PC-9 (cell line): ENCODE data around the gene ERBB4. TPM values are rescaled to one million over a fixed set of nuclear protein-coding genes. Genes with fewer than 3 reads are reported as not detected.

Experiments used
- BruUV-seq: library from RNA; stranded (reverse); fragments of 400-500 nt; replicated peaks from 2 replicates; lab custom pipeline; 2021; lab: Mats Ljungman, UMichigan
- CTCF ChIA-PET: fragments of 300-600 bp; sonication (Branson Sonifier 250); formaldehyde crosslinking; loops from one replicate; lab custom pipeline; 2022; ENCODE audit warnings: antibody characterized with exemption; lab: Charles Lee
- POLR2A ChIA-PET: fragments of 300-600 bp; sonication (Branson Sonifier 250); formaldehyde crosslinking; loops from one replicate; lab custom pipeline; 2022; ENCODE audit warnings: antibody characterized with exemption; ENCODE audit not compliant: unreplicated experiment; lab: Charles Lee
- DNase-seq, 2 experiments: peaks; one replicate each; pipeline versions ENCODE4 v3.0.0 to v3.0.0-alpha.2; 2015 to 2022; ENCODE audit warnings: mixed read lengths in 1 of 2
- H2AFZ ChIP-seq: fragments of 200-600 bp; sonication (generic); 2 replicates; pipeline ENCODE4 v1.8.1; 2017; ENCODE audit warnings: antibody characterized with exemption
- H3F3A ChIP-seq: fragments of 200-600 bp; sonication (generic); 2 replicates; pipeline ENCODE4 v1.8.1; 2017; ENCODE audit warnings: antibody characterized with exemption, mild to moderate bottlenecking, low read depth; ENCODE audit not compliant: insufficient read depth
- H3K27ac ChIP-seq: fragments of 200-600 bp; sonication (generic); 2 replicates; pipeline ENCODE4 v1.6.1; 2016; ENCODE audit warnings: mixed run types
- H3K27me3 ChIP-seq: fragments of 200-600 bp; sonication (generic); 2 replicates; pipeline ENCODE4 v1.6.1; 2016; ENCODE audit warnings: low read depth, mixed run types; ENCODE audit not compliant: insufficient read depth
- H3K36me3 ChIP-seq: fragments of 200-600 bp; sonication (generic); 2 replicates; pipeline ENCODE4 v1.6.1; 2016; ENCODE audit warnings: low read depth, mixed run types
- H3K4me1 ChIP-seq: fragments of 200-600 bp; sonication (generic); replicated peaks from 2 replicates; pipeline ENCODE4 v1.6.1; 2016; ENCODE audit warnings: mixed run types; ENCODE audit not compliant: insufficient read depth
- H3K4me2 ChIP-seq: fragments of 200-600 bp; sonication (generic); 2 replicates; pipeline ENCODE4 v1.6.1; 2017; ENCODE audit warnings: mixed run types
- H3K4me3 ChIP-seq: fragments of 200-600 bp; sonication (generic); 2 replicates; pipeline ENCODE4 v1.6.1; 2016; ENCODE audit warnings: mixed run types
- H3K79me2 ChIP-seq: fragments of 200-600 bp; sonication (generic); 2 replicates; pipeline ENCODE4 v1.6.1; 2017; ENCODE audit warnings: low read depth, mixed run types
- H3K9me2 ChIP-seq: fragments of 200-600 bp; sonication (generic); 2 replicates; pipeline ENCODE4 v1.8.1; 2017; ENCODE audit warnings: mild to moderate bottlenecking; ENCODE audit not compliant: insufficient read depth
- H3K9me3 ChIP-seq: fragments of 200-600 bp; sonication (generic); 2 replicates; pipeline ENCODE4 v1.8.1; 2016; ENCODE audit warnings: low read depth; ENCODE audit not compliant: insufficient read depth
- H4K20me1 ChIP-seq: fragments of 200-600 bp; sonication (generic); 2 replicates; pipeline ENCODE4 v1.8.1; 2017; ENCODE audit not compliant: insufficient read depth
- EZH2 ChIP-seq: fragments of 200-600 bp; sonication (generic); IDR thresholded peaks from 2 replicates; pipeline ENCODE4 v1.8.0; 2017; ENCODE audit warnings: antibody characterized with exemption, low read depth
- intact Hi-C: fragments of 100-400 bp; cut with micrococcal nuclease; formaldehyde crosslinking; loops from one replicate; pipeline ENCODE4 v1.10.0; 2022; ENCODE audit not compliant: unreplicated experiment
- total RNA-seq: library from RNA; stranded (reverse); gene quantifications from 2 replicates; pipeline ENCODE4 v1.2.3, GENCODE V29; 2021
- TF ChIP-seq, protein P1 (sequence below): fragments of 200-600 bp; sonication (generic); conservative IDR thresholded peaks from 2 replicates; pipeline ENCODE4 v1.6.1; 2017; ENCODE audit warnings: mixed run types, antibody characterized with exemption, mild to moderate bottlenecking, moderate library complexity

Gene ERBB4
- total RNA-seq, 1 experiment from 2014 or later = not detected

DNA sequence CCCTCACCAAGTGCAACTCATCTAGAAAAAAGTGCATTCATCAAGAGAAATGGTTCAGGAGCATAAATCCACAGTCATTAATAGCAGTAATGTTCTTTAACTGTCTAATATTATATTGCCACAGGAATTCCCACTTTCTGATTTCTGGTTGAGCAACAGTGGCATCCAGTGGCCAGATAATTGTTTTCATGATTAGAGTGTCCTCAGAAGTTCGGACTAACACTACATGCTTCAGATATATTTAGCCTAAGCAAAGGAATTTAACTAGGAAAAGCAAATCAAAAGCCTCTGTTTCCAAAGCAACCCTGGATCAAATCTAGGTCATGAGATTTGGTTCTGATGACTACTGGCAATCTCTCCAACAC is 9.8 kb upstream of the ERBB4 start:
- no TSS peak for BruUV-seq
- peak in 1 of 2 experiments; percentile 9 for DNase-seq
- intact Hi-C loops = no loop called here
- H3K27ac ChIP-seq = no peak overlapping the region
- no peak for TF ChIP-seq EZH2
- TF ChIP-seq, protein P1, sequence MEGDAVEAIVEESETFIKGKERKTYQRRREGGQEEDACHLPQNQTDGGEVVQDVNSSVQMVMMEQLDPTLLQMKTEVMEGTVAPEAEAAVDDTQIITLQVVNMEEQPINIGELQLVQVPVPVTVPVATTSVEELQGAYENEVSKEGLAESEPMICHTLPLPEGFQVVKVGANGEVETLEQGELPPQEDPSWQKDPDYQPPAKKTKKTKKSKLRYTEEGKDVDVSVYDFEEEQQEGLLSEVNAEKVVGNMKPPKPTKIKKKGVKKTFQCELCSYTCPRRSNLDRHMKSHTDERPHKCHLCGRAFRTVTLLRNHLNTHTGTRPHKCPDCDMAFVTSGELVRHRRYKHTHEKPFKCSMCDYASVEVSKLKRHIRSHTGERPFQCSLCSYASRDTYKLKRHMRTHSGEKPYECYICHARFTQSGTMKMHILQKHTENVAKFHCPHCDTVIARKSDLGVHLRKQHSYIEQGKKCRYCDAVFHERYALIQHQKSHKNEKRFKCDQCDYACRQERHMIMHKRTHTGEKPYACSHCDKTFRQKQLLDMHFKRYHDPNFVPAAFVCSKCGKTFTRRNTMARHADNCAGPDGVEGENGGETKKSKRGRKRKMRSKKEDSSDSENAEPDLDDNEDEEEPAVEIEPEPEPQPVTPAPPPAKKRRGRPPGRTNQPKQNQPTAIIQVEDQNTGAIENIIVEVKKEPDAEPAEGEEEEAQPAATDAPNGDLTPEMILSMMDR = peak; percentile 57
- no peaks in the 10 kb centered on the region for H3K27me3 ChIP-seq
- H3K4me2 ChIP-seq = no peak overlapping the region
- no peak overlapping the region for H2AFZ ChIP-seq
- H3K4me3 ChIP-seq = no peak overlapping the region
- H3K4me1 ChIP-seq = no peaks in the 10 kb centered on the region
- no peaks in the 10 kb centered on the region for H4K20me1 ChIP-seq
- POLR2A ChIA-PET = no interaction called here
- H3F3A ChIP-seq = no peaks in the 10 kb centered on the region
- no peaks in the 10 kb centered on the region for H3K79me2 ChIP-seq
- no peaks in the 10 kb centered on the region for H3K9me3 ChIP-seq
- H3K9me2 ChIP-seq = no peaks in the 10 kb centered on the region
- H3K36me3 ChIP-seq = no peaks in the 10 kb centered on the region
- CTCF ChIA-PET = no interaction called here

DNA sequence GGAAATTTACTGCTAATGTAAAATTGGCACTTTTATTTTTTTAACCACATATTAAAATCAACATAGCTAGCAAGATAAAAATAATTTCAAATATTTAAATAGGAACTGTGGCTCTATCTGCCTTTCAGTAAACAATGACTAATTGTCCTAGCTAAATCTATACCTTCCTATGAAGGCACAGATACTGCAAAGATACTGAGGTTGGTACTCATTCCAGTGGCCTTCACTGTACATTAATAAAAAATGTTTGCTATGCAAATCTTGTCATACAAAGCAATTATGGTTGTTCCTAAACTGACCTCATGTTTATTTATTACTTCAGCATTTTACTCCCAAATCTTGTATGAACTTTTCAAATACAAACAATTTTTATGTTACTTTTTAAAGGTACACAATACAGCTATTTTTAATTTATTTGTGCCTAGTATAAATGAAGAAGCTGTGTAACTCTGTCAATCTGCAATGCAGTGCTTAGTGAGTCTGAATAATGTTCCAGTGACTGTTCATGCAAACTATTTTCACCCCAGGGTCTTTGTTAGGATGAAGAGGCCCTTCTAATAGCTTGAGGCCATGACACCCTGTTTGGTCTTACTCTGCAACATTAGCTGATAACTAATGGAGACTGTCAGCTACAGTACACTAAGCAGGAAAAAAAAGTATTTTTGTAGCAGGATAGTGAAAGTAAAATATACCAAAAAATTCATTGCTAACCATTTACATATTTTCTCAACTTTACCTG is 9.3 kb upstream of the ERBB4 start:
- no peak overlapping the region for H2AFZ ChIP-seq
- no peaks in the 10 kb centered on the region for H3K9me3 ChIP-seq
- TF ChIP-seq, protein P1 = no peak
- TF ChIP-seq EZH2 = no peak
- no peaks in the 10 kb centered on the region for H3K9me2 ChIP-seq
- no peaks in the 10 kb centered on the region for H3F3A ChIP-seq
- intact Hi-C loops = no loop called here
- no peak overlapping the region for H3K4me2 ChIP-seq
- no peak overlapping the region for H3K27ac ChIP-seq
- CTCF ChIA-PET = interaction anchor here (0.5 to 0.6 kb wide), 2 partner anchors 84 to 1118 kb away, joined by 3 to 4 read pairs; no protein-coding TSS in a partner anchor
- no peak for DNase-seq
- no peaks in the 10 kb centered on the region for H4K20me1 ChIP-seq
- H3K79me2 ChIP-seq = no peaks in the 10 kb centered on the region
- no TSS peak for BruUV-seq
- H3K4me3 ChIP-seq = no peak overlapping the region
- no peaks in the 10 kb centered on the region for H3K4me1 ChIP-seq
- no peaks in the 10 kb centered on the region for H3K36me3 ChIP-seq
- POLR2A ChIA-PET = no interaction called here
- H3K27me3 ChIP-seq = no peaks in the 10 kb centered on the region

DNA sequence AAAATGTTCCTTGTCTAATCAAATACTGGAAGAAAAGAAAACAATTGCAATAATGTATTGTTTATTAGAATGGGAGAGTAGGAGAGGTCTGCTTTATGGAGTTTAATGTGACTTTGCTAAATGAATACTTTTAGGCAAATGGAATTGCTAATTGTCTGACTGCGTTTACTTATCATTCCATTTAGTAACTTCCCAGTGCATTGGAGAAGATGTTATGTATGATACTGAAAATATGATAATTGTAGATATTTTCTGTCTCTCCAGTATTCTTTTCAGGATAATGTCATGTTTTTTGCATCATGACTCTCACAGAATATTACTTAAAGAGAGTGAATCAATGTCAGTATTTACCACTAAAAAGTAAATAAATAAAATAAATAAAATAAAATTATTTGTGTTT is 8.1 kb upstream of the ERBB4 start:
- Histone ChIP-seq H3F3A (no peaks in the 10 kb centered on the region), H3K9me2 (no peaks in the 10 kb centered on the region), H3K27ac (no peak overlapping the region), H3K4me3 (no peak overlapping the region), H3K36me3 (no peaks in the 10 kb centered on the region), H4K20me1 (no peaks in the 10 kb centered on the region), H3K4me1 (no peaks in the 10 kb centered on the region), H3K4me2 (no peak overlapping the region), H3K79me2 (no peaks in the 10 kb centered on the region), H3K9me3 (no peaks in the 10 kb centered on the region), H2AFZ (no peak overlapping the region), H3K27me3 (no peaks in the 10 kb centered on the region)
- ChIA-PET CTCF (no interaction called here), POLR2A (no interaction called here)
- no TSS peak for BruUV-seq
- no peak for DNase-seq
- TF ChIP-seq, protein P1 = no peak
- TF ChIP-seq EZH2 = no peak
- intact Hi-C loops = no loop called here
